Fibroblast of the conjunctiva (primary cell): ENCODE results near the gene CFAP57.
A peak's percentile ranks its signal among the peaks of the same experiment; 100 is the strongest.

Experiments used
- DNase-seq: peaks from one replicate; pipeline ENCODE4 v3.0.0-alpha.2; 2010; ENCODE audit warnings: low read depth

Gene CFAP57

GRCh38 chr1:43227143-43227764, 55.1 kb downstream of the CFAP57 start:
- DNase-seq: peak; percentile 53

- no peak for DNase-seq
These were observed 58.0 kb downstream of the CFAP57 start for GRCh38 chr1:43229826-43230780.

DNA sequence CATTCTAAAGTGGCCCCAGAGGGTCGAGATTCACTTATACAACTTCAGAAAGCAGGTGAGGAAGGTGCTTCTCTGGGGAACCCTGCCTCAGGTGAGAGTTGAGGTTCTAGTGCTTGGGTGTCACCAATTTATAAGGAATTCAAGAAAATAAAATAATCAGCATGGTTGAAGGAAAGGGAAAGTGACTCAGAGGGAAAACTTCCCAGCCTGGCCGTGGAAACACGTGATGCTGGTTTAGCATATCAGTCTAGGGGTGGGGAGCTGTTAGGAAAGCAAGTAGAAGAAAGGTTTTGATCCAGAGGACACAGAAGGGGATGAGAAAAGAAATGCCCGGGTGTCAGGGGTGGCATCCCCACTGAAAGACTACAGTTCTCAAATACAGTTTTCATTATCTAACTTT, 59.9 kb downstream of the CFAP57 start:
- peak; percentile 43 for DNase-seq

- no peak for DNase-seq
These were observed 60.4 kb downstream of the CFAP57 start for GRCh38 chr1:43232482-43232881.

DNA sequence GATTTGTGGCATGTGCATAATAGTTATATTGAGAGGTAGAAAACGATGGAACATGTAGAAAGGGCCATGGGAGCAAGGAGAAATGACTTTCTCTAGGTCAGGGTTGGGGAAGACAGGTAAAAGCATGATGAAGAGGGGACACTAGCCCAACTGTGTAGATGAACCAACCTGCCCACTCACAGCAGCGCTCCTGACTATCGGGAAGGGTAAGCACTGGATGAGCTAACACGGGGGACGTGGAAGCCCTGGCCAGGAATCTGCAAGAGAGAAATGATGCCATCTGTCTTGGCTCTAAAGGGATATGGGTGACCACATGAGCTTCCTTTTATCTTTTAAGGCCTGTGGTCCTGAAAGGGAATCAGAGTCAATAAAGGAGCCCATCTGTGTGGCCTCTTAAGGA, 61.5 kb downstream of the CFAP57 start:
- DNase-seq: no peak

GRCh38 chr1:43234267-43234666, 62.1 kb downstream of the CFAP57 start:
- no peak for DNase-seq

- DNase-seq: no peak
These were observed 62.9 kb downstream of the CFAP57 start for GRCh38 chr1:43235040-43235439.

- DNase-seq: no peak
These were observed 63.5 kb downstream of the CFAP57 start for GRCh38 chr1:43235451-43236121.

GRCh38 chr1:43237121-43237520, 65.0 kb downstream of the CFAP57 start:
- no peak for DNase-seq

- DNase-seq: peak; percentile 54
These were observed 66.0 kb downstream of the CFAP57 start for GRCh38 chr1:43238085-43238484.

DNA sequence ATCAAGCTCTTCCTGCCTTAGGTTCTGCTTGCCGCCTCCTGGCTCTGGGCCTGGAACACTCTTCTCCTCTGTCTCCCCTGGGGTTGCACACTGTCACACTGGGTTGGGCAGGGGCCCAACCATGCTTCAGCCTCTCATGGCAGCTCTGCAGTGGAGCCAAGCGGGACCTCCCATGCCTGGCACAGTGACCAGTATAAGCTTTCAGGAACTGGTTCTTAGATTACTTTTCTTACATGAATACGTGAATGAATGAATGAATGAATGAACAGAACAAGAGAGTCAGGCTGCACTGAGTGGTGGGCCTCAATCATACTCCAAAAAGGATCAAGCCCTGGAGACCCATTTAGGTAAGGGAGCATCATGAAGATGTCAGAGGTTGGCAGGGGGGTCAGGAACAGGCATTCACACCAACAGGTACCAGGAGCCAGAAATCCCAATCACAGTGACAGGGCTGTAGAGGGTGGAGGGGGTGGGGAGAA, 66.9 kb downstream of the CFAP57 start:
- no peak for DNase-seq

GRCh38 chr1:43239484-43239883, 67.4 kb downstream of the CFAP57 start:
- no peak for DNase-seq

DNA sequence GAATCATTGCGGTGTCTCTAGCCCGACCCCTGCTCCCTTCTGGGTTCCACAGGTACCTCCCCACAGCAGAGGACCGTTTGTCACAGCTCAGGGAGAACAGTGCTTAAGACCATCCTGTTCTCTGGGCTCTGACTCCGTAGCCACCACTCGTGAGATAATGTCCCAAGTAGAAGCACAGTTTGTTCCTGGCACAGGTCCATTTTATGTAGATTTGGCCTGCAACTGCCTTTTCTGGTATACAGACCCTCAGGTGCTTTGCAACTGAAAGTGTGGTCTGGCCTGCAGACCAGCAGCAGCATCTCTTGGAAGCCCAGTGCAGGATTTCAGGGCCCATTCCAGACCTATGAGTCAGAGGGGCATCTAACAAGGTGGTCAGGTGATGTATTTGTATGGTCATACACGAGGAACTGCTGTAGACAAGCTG, 69.3 kb downstream of the CFAP57 start:
- DNase-seq: no peak

- no peak for DNase-seq
These were observed 71.2 kb downstream of the CFAP57 start for GRCh38 chr1:43243299-43243698.

DNA sequence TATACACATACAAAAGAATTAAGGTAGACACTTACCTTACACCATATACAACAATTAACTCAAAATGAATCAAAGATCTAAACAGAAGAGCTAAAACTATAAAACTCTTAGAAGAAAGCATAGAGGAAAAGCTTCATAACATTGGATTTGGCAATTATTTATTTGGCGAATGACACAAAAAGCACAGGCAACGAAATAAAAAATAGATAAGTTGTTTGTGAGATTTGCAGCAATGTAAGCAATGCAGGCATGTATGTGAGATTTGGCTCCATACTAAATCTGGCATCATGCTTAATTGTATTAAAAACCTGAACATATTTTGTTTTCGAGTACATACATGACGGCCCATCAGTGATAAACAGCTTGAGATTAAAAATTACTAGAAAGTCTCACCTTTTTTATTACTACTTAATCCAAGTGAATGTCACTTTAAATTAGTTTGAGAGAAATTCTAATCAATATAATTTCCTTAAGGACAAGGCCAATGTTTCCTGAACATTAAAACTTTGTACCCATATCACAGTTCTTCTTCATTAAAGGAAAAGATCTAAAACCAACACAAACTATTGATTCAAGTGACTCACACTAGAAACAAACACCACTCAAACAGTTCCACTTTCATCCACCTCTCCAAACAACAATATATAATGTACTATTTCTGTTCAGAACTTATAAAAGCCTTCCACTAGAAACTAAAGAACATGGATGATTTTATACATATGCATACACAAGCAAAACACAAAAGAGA, 74.5 kb downstream of the CFAP57 start:
- no peak for DNase-seq

DNA sequence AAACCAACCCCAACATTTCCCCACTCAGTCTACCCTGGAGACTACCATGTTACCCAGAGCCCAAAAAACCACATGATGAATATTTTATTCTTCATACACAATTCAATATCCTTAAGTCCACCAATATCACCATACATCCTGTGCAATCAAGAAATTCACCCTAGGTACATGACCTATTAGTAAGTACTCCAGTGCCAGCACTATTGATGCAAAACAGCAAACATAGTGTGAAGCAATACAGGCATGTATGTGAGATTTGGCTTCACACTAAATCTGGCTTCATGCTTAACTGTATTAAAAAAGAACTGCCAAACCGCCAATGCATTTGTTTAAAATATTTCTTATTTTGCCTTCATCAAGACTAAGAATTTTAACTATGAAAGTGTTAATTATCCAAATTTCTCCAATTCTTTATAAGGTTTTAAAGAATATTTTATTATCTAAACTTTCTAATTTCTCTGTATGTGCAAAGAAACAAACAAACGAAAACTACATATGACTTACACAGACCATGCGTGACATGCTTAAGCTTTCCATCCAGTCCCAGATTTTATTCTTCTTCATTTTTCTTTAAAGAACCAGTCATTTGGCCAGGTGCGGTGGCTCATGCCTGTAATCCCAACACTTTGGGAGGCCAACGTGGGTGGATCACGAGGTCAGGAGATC, 75.3 kb downstream of the CFAP57 start:
- no peak for DNase-seq

DNA sequence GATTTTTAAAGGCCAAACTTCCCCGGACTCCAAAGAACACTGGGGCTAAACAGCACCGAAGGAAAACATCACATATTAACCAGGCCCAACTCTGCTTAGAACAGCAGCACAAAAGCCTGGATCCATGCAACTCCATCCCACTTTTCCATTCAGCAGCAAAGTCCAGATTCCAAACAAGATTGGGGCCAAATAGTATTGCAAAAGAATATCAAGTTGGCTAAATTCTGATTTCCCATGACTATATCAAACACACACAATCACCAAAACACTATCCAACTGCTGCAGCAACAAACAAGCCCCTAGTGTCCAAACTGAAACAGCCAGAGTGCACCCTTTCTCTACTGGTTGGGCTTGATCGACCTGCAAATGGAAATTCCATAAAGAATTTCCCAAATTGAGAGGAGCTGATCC, 78.2 kb downstream of the CFAP57 start:
- DNase-seq: no peak

DNA sequence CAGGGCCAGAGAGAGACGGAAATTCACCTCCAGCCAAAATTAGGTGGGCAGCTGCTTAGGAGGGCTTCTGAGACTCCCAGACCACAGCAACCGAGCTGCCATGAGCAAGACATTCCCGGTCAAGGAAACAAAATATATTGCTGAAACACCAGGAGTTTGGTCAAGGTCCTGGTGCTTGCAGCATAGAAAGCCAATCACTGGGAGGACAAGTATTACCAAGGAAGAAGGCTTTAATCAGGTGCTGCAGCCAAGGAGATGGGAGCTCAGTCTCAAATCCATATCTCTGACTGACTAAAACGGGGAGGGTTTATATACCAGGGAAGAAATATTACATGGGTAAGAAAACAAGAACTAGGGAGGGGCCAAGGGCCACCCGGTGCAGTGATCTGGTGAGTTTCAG, 78.9 kb downstream of the CFAP57 start:
- DNase-seq: no peak

DNA sequence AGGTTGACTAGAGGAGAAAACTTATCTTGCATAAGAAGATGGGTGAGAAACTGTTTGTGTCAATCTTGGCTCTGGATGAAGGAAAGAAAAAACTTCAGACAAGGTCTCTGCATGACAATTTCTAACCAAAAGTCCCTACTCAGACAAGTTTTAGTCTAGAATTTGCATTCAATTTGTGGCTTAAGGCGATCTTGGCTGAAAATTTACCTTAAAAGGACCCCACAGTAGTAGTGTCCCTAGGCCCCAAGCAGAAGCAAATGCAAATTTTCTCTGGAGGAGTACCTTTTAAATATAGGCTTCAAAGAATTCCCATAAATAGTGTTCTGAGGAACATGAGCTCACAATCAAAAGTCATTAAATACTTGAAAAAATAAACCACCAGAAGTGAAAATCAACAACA, 80.1 kb downstream of the CFAP57 start:
- no peak for DNase-seq

DNA sequence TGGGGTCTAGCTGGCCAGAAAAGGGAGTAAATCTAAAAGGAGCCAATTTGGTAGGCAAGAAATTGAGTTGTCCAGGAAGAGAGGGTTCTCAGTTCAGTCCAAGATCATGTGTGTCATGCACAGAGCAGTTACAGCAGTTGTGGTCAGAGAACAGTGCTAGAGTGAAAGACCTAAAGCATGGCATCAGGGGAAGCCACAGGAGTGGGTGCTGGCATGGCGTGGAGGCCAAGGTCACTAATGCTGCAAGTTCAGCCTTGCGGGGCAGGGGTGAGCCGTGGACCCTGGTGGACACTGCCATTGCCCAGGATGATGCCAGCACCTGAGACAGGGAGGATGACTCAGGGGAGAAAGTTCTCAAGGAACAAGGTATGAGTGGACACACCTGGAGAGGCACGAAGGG, 81.0 kb downstream of the CFAP57 start:
- no peak for DNase-seq

GRCh38 chr1:43253876-43254275, 81.7 kb downstream of the CFAP57 start:
- DNase-seq: no peak
